NK-92 (cell line): ENCODE data around the gene OSBPL2.

ENCODE experiments used
- DNase-seq: peaks from one replicate; lab custom pipeline; 2025; ENCODE audit not compliant: unreplicated experiment; lab: John Stamatoyannopoulos, UW

Gene OSBPL2

DNA sequence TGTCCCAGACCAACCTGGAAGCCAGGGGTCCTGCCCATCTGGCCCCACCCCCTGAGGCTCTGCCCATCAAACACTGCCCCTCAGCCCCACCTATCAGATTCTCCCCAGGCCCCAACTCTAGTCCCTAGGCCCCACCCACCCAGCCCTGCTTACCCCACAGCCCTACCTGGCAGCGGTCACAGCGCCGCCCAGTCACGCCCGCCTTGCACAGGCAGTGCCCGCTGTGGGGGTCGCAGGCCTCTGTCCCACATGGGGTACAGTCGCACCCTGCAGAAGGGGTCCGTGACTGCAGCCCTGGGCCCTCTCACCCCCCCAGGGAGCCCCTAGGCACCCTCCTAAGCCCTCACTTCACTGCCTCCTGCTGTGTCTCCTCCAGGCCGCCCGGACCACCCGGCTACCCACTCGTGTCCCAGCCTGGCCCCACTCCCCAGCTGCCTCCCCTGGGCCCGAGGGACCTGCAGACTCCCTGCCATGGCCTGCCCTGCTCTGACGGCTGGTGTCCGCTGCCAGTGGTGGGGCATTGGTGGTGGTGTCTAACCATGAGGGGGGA, 84.2 kb downstream of the OSBPL2 start:
- DNase-seq, result no peak

DNA sequence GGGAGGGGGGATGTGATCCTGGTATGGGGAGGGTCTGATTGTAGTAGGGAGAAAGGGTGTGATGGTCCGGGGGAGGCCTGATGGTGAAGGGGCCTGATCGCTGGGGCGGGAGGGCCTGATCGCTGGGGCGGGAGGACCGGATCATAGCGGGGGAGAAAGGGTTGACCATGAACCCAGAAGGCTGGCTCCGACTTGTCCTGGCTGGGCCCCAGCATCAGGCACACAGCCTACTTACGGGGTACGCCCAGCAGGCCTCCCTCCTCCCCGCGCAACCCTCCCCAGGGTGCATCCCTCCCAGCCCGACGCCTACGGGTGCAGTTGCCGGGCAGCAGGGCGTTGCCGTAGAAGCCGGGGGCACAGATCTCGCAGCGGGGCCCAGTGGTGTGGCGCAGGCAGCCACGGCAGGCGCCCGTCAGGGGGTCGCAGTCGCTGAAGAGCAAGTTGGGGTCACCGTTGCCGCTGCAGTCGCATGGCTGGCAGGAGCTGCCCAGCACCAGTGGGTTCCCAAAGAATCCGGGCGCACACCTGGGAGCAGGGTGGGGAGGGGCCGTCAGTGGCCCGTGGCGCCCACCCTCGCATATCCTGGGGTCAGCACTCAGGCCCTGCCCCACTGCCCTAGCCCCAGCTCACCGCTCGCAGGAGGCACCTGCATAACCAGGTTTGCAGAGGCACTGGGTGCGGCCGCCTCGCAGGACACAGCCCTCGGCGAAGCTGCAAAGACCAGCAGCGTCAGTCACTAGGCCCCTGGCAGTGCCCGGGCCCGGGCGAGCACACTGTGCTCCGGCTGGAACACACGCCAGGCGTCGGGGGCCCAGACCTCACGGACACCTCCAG, 85.0 kb downstream of the OSBPL2 start:
- DNase-seq, result no peak

DNA sequence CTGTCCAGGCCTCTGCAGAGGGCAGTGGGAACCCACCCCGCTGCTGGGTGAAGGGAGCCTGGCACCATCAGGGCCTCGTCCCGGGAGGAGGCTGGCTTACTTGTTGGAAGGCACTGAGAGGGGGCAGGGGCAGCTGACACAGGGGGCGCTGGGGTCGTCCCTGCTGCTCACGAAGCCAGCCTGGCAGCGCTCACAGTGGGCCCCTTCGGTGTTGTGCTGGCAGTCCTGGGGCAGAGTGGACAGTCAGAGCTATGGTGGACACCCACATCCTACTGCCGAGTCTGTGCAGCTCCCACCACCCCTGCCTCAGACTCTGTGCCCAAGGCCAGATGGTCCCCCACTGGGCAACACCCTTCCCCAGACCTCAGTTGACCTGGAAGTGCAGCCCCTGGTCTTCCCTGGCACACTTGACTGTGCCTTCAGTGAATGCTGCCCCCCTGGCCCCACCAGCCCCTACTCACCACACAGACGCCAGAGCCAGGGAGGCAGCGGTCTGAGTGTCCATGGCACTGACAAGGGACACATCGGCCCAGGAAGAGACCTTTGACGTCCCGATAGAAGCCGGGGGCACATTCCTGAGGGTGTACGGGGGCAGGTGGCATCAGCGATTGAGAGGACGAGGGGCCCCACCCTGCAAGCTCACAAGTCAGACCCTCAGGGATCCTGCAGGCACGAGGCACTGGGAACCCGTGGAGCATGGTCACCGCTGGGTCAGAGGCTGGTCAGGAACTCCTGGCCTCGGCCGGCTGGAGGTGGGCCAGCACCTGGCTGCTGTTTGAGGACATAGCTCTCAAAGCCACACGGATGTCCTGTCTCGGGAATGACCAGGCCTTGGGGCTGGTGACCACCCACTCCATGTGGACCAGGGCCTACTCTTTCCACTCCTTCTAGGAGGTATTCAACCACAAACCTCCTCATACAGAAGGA, 85.9 kb downstream of the OSBPL2 start:
- no peak for DNase-seq

DNA sequence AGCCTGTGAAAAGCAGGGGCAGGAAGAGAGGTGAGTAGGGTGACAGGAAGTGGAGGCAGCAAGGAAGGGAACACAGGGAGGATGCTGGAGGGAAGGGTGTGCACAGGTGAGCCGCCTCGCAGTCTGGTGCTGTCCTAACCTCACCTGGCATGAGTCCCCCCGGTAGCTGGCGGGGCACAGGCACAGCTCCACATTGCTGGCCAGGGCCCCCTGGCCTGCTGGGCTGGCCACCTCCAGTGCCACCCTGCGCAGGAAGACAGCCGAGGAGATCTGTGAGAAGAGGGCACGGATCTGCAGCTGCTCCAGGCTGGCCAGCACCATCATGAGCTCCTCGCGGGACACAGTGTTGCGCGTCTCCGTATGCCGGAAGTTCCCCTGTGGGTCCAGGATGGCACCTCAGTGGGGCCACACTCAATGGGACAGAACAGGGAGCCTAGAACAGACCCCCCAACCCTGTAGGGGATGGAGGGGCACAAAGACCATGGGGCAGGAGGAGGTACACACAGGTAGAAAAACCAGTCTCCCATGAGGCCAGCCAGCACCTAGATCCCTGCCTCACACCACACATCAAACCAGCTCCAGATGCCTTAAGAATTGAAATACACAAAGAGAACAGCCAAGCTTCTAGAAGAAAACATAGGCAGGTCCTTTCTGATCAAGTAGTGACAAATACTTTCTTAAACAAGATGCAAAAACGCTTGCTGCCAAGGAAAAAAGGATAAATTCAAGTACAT, 87.0 kb downstream of the OSBPL2 start:
- no peak for DNase-seq

DNA sequence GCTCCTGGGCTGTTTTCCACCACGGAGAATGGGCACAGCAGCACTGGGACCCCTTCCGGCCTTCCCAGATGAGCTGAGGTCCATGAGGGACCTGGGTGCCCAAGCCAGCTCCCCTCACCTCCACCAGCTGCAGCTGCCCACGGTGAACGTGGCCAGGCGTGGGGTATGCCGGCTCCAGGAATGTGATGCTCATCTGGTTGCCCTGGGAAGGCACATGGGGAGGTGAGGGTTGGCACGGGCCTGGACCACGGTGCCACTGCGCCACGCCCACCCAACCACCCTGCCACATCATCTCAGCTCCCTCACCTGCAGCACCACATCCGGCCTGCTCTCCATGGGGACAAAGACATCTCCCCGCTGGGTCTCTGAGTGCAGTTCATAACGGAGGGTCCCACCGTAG, 88.2 kb downstream of the OSBPL2 start:
- DNase-seq, result no peak

DNA sequence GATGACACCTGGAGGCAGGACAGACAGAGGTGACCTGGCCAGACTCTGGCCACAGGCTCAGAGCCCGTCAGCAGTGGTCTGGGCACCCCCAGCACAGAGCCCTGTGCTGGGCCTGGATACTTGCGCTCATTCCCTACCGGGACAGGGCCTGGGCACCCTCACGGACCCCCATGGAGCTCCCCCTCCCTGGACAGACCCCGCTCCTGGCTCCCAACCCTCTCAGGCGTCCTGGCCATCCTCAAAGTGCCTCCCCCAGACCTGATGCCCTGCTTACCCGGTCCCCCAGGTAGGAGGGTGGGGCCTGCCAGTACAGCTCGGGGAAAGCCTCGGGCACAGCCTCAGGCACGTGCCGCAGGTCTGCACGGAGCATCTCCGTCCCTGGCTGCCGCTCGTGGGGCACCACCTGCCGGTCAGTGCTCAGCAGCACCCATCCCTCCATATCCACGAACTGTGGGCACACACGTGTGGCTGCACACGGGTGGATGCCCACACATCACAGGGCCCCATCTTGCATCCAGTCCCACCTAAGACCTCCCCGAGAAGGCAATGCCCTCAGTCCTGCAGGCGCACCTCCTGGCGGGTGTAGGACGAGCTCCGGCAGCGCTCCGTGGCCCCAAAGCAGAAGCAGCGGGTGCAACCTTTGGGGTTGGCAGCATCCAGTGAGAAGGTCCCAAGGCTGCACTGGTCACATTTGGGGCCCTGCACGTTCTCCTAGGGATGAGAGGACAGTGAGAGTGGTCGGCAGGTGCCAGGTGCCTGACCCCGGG, 88.8 kb downstream of the OSBPL2 start:
- no peak for DNase-seq

DNA sequence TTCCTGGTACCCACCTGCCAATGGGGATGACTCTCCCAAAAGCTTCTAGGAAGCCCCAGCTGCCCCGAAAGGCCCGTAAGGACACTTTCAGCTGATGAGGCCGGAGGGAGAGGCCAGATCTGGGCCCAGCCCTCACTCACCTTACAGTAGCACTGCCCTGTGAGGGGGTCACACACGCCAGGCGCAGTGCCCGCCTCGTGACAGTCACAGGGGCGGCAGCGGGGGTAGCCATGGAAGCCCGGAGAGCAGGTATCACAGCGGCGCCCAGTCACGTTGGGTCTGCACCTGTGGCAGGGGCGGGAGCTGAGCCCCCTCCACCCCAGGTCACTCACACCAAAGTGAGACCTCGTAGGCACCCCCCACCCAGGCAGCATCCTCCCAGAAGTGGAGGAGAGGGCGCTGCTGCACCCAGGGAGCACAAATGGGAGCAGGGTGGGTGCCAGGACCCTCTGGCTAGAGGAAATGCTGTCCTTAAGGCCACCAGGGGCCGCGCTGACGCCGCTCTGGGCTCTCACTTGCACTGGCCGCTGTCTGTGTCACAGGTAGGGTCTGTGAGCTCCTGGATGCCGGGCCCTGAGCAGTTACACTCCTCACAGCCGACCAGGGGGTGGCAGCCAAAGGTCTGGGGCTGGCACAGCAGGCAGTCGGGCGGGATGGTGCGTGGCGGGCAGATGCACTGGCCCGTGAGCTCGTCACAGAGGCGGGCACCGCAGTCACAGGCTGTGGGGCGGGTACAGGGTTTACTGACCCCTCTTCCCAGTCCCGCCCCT, 89.6 kb downstream of the OSBPL2 start:
- no peak for DNase-seq

DNA sequence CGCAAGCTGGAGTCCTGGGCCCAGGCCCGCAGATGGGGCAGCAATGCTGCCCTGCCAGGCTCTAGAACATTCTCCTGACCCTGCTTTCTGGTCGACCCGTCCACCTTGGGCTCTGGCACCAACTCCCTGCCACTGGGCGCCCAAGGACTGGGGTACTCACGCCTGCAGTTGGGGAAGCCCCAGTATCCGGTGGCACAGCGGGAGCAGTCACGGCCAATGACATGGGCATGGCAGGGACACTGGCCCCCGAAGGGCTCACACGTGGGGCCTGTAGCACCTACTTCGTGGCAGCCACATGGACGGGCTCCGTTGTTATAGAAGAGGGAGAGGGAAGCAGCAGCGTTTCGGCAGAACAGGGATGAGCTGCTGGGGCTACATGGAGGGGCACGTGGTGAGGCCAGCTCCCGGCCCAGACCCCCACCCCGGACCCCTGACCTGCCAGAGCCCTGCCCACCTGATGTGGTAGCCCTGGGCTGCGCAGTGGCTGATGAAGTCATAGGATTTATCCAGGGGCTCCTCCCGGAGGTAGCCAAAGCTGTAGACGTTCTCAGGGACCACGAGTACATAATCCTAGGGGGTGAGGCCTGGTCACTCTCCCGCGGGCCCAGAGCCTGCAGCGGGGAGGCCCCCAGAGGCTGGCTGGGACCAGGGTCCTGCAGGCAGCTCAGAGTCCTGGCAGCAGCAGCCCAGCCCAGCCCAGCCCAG, 90.5 kb downstream of the OSBPL2 start:
- no peak for DNase-seq

DNA sequence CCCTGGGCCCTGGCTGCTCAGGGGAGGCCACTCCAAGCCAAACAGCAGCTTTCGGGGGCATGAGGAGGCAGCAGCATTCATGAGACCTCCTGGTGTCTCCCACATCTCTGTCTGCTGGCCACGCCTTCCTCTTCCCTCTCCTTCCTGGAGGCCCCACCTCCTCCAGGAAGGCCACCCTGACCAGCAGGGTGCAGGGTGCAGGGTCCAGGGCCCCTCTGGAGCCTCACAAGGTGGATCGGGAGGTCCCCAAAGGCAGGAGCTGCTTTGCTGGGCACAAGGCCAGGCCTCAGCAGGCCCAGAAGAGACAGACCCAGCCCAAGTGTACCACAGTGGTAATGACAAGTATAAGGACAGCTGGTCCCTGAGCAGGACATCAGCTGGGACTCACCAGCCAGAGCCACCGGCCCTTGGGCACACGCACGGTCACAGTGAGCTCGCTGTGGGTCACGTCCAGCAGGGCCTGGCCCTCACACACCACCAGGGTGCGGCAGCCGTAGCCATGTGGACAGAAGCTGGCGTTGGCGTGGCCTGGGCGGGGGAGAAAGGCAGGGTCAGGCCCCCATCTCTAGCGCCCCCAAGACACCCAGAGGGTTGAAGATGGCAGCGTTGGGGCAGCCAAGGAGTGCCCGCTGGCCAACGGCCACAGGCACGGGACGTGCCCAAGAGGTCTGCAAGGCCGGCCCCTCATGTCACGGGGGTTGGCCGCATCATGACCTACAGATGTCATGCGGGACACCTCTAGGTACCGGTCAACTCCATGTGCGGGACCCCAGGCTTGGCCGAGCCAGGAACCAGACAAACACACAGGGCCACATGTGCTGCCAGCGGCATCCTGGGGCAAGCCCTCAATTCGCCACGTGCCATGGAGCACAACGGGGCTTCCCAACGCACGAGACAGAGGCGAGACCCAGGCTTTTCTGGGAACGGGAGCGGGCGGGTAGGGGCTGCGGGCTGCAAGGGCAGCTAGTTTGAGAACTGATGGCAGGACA, 91.4 kb downstream of the OSBPL2 start:
- no peak for DNase-seq

DNA sequence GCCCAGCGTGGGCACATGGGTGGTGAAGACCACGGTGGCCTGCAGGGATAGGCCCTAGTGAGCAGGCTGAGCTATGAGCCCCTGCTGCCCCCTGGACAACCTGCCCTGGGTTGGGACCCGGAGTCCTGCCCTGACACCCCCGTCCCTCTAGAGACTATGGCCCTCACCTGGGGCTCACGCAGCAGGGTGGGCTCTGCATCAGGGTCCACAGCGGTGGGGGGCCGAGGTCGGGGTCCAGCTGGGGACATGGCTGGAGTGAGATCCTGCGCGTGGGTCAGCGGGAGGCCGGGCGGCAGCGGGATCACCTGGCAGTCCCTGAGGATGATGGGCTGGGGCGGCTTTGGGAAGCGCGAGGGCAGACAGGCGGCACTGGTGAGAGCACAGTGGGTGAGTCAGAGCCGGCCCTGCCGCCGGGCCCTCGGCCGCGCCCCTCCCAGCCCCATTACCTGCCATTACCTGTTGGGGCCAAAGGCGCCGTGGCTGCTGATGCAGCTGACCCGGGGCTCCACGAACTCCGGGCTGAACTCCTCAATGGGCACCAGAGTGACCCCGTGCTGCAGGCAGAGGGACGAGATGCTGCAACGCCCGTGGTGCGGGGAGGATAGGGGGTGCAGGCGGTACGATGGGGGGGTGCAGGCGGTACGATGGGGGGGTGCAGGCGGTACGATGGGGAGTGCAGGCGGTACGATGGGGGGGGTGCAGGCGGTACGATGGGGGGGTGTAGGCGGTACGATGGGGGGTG, 92.4 kb downstream of the OSBPL2 start:
- no peak for DNase-seq

DNA sequence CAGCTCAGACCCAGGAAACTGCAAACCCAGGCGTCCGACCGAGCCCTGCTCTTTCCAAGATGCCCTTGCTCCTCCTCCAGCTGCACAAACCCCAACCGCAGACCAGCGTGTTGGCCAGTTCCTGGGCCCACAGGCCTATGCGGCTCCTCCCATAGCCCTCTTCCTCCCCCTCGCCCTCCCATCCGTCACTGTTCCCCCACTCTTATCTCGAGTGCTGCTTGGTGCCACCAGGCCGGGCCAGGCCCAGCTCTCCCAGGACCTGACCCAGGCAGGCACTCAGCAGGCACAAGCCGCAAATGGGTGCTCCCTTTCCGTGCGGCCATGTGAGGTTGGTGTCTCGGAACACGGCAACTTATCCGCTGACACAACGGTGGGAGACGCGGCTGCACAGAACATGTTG, 93.0 kb downstream of the OSBPL2 start:
- DNase-seq, result no peak

DNA sequence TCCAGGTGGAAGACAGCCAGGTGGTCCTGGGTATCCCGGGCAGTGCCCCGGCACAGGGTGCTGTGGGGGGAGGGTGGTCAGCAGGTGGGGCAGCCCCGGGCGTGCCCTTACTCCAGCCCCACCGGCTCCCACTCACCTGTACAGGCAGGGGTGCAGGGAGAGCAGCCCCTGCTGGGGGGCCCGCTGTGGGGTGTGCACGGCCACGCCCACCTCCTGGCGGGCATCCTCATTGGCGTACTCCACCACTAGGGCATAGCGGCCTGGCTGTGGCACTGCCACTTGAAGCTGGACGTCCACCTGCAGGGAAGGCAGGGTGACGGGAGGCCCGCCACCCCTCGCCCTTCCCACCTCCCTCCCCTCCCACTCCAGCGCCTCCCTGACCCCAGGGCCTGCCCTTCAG, 94.1 kb downstream of the OSBPL2 start:
- DNase-seq, result no peak

DNA sequence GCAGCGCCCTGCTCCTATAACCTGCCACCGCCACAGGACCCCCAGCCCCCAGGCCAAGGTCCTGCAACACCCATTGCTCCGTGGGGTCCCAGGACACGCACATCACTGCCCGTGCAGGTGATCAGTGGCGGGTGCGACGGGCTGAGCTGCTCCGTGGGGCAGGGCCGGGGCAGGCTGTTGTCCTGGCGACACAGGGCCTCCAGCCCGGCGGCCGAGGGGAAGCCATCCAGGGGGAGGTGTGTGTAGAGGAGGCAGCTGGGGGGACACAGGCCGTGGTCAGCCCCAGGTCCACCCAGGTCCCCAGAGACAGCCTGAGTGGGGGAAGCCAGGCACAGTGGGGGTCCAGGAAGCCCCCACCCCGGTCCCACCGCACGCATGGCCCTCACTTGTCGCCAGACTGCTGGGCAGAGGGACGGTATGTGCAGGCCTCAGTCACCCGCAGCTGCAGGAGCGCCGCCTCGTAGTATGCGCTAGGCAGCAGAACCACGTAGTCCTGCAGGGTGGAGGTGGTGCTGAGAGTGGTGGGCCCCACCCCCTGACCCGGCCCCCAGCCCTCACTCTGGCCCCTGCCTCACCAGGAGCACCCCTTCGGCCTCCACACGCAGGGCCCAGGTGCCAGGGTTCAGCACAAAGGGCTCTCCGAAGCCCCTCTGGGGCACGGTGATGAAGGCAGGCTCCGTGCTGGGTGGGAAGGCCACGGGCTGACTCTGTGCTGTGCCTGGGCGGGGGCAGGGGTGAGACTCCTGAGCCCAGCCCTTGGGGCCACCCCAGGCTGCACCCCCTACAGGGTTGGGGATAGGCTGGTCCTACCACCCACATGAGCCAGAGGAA, 94.9 kb downstream of the OSBPL2 start:
- no peak for DNase-seq

DNA sequence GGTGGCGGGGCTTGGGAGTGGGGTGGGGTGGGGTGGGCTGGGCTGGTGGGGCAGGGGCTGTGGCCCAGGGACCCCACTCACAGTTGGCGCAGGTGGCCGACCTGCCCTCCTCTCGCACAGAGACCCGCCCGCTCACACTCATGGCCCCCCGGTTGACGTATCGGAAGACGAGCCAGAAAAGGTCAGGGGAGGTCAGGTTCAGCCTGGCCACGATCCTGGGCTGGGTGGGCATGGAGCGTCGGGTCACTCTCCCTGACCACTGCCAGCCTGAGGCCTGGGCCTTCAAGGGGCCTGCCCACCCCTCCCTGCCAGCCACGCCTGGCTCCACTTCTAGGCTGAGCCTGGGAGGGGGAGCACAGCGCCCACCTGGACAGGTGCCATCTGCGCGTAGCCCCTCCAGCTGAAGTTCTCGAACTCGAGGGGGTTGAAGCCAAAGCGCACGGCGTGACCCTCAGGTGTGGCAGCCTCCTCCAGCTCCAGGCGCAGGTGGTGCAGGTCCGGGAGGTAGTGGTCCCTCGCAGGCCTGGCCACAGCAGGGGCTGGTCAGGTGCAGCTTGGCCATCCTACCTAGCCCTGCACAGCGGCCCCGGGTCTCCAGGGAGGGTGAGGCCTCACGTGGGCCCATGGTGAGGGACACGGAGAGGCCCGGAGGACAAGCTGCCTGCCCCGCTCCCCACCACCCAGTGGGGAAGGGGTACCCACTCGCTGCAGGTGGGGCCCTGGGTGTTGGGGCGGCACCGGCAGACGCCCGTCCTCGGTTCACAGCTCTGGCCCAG, 95.7 kb downstream of the OSBPL2 start:
- no peak for DNase-seq

DNA sequence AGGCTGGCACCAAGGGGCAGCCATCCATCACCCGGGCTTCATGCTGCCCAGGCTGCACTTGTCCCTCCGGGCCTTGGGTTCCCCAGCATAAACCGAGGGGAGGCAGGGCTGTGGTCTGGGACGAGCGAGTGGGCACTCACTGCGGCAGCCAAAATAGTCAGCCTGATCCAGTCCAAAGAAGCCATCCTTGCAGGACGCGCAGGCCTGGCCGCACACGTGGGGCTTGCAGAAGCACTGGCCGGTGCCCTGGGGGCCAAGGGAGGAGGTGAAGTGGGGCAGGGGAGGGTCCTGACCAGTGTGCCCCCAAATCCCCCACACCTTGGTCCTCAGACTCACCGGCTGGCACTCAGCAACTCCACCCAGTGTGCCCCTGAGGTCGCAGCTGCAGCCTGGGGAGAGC, 96.6 kb downstream of the OSBPL2 start:
- DNase-seq, result no peak

DNA sequence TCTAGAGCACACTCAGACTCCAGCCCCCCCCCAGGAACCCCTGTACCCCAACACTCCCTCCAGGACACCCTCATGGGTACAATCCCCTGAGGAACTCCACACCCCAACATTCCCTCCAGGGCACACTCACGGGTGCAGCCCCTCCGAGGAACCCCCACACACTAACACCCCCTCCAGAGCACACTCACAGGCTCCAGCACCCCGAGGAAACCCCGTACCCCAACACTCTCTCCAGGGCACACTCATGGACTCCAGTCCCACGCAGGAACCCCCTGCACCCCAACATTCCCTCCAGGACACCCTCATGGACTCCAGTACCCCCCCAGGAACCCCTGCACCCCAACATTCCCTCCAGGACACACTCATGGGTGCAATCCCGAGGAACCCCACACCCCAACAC, 97.2 kb downstream of the OSBPL2 start:
- DNase-seq, result no peak
